HepG2 (cell line): ENCODE data around the gene RNASE7. TPM values are rescaled to one million over a fixed set of nuclear protein-coding genes. Genes with fewer than 3 reads are reported as not detected.

Experiments
- AGO2 ChIP-seq: fragments of 200-400 bp; formaldehyde crosslinking; optimal IDR thresholded peaks from 2 replicates; pipeline ENCODE3; 2017; ENCODE audit warnings: mild to moderate bottlenecking, low read depth, low read length, moderate library complexity
- ETS1 ChIP-seq: sonication (generic); formaldehyde crosslinking; IDR thresholded peaks from 2 replicates; pipeline ENCODE4 v1.4.0; 2020; ENCODE audit warnings: missing genetic modification reagents
- GRHL1 ChIP-seq: sonication (generic); formaldehyde crosslinking; conservative IDR thresholded peaks from 2 replicates; pipeline ENCODE4 v1.8.0; 2022; ENCODE audit warnings: missing genetic modification reagents
- HIVEP1 ChIP-seq: sonication (generic); formaldehyde crosslinking; IDR thresholded peaks from 2 replicates; pipeline ENCODE4 v1.4.0; 2020; ENCODE audit warnings: mild to moderate bottlenecking, missing genetic modification reagents
- KDM5A ChIP-seq: fragments of 200-600 bp; sonication (generic); IDR thresholded peaks from 2 replicates; pipeline ENCODE4 v1.7.0; 2018; ENCODE audit warnings: antibody characterized with exemption, mild to moderate bottlenecking, low read length, borderline replicate concordance
- MBD4 ChIP-seq: IDR thresholded peaks from 2 replicates; pipeline ENCODE4 v1.6.1; 2012; ENCODE audit warnings: low read length, inconsistent platforms, borderline replicate concordance
- NR2F1 ChIP-seq, 2 experiments: fragments of 450-650 bp in 1 of 2; formaldehyde crosslinking in 1 of 2; IDR thresholded peaks; 2 replicates each; pipeline versions ENCODE4 v1.5.0 to v1.6.1; 2016 to 2020; ENCODE audit warnings: mild to moderate bottlenecking in 1 of 2, missing compliant biosample characterization in 1 of 2, missing genetic modification reagents in 1 of 2, moderate library complexity in 1 of 2
- ONECUT2 ChIP-seq: sonication (generic); formaldehyde crosslinking; IDR thresholded peaks from 2 replicates; pipeline ENCODE4 v1.4.0; 2020; ENCODE audit warnings: missing genetic modification reagents
- PATZ1 ChIP-seq: sonication (generic); formaldehyde crosslinking; IDR thresholded peaks from 2 replicates; pipeline ENCODE4 v1.4.0; 2020; ENCODE audit warnings: missing genetic modification reagents
- STAG1 ChIP-seq: sonication (generic); formaldehyde crosslinking; IDR thresholded peaks from 2 replicates; pipeline ENCODE4 v1.4.0; 2020; ENCODE audit warnings: missing genetic modification reagents
- TAF15 ChIP-seq: fragments of 200-400 bp; formaldehyde crosslinking; IDR thresholded peaks from one replicate; pipeline ENCODE4 v1.6.1; 2018; ENCODE audit warnings: mild to moderate bottlenecking, low read depth, low read length; ENCODE audit not compliant: poor library complexity, severe bottlenecking
- ZNF230 ChIP-seq: sonication (generic); formaldehyde crosslinking; IDR thresholded peaks from 2 replicates; pipeline ENCODE4 v1.4.0; 2020; ENCODE audit warnings: mild to moderate bottlenecking, missing genetic modification reagents
- ZNF33A ChIP-seq: sonication (generic); formaldehyde crosslinking; IDR thresholded peaks from 2 replicates; pipeline ENCODE4 v1.5.1; 2020; ENCODE audit warnings: missing genetic modification reagents, mild to moderate bottlenecking, moderate library complexity, borderline replicate concordance
- ZNF468 ChIP-seq: sonication (generic); formaldehyde crosslinking; IDR thresholded peaks from 2 replicates; pipeline ENCODE4 v1.8.0; 2022; ENCODE audit warnings: mild to moderate bottlenecking, moderate library complexity, missing genetic modification reagents
- ZNF556 ChIP-seq: sonication (generic); formaldehyde crosslinking; IDR thresholded peaks from 2 replicates; pipeline ENCODE4 v1.4.0; 2020; ENCODE audit warnings: mild to moderate bottlenecking, missing genetic modification reagents, borderline replicate concordance
- ZNF569 ChIP-seq: sonication (generic); formaldehyde crosslinking; IDR thresholded peaks from 2 replicates; pipeline ENCODE4 v1.5.0; 2020; ENCODE audit warnings: mild to moderate bottlenecking, missing genetic modification reagents, moderate library complexity, borderline replicate concordance
- ZNF672 ChIP-seq: sonication (generic); formaldehyde crosslinking; IDR thresholded peaks from 2 replicates; pipeline ENCODE4 v1.8.1; 2022; ENCODE audit warnings: missing genetic modification reagents
- ZNF749 ChIP-seq: sonication (generic); formaldehyde crosslinking; IDR thresholded peaks from 2 replicates; pipeline ENCODE4 v1.8.0; 2022; ENCODE audit warnings: mild to moderate bottlenecking, missing genetic modification reagents, moderate library complexity, borderline replicate concordance
- ZNF879 ChIP-seq: sonication (generic); formaldehyde crosslinking; IDR thresholded peaks from 2 replicates; pipeline ENCODE4 v1.8.1; 2023; ENCODE audit warnings: missing genetic modification reagents
- polyA plus RNA-seq, 8 experiments: library from polyadenylated mRNA; depleted of rRNA in 3 of 8; stranded (reverse) in 7 of 8; unstranded in 1 of 8; fragments of >200 nt; fragmentation: Illumina TruSeq in 4 of 8; extraction: Trizol in 4 of 8; gene quantifications; 2 replicates each; pipeline versions ENCODE4 v1.2.1 to v1.2.3, GENCODE V29; 2011 to 2016; ENCODE audit warnings: low read depth in 4 of 8, missing spikeins in 1 of 8, mixed read lengths in 1 of 8; ENCODE audit not compliant: insufficient read depth in 1 of 8
- total RNA-seq, 5 experiments: library from RNA; depleted of rRNA; stranded (reverse); fragments of >200 nt; fragmentation: Illumina TruSeq; extraction: Trizol; gene quantifications; 2 replicates each; pipeline ENCODE4 v1.2.3, GENCODE V29; 2016; ENCODE audit warnings: low read depth in 1 of 5
- TF ChIP-seq, protein P1 (sequence below): sonication (generic); formaldehyde crosslinking; IDR thresholded peaks from 2 replicates; pipeline ENCODE4 v1.4.0; 2020; ENCODE audit warnings: mild to moderate bottlenecking, missing genetic modification reagents, borderline replicate concordance

The RNASE7 gene
- total and polyA plus RNA-seq, 2 of the 13 experiments (the other 11 are each of a cell fraction or from before 2014, with no cell fraction given): 0.04 TPM; not detected in 1

- TF ChIP-seq ZNF556 (no peak), ZNF33A (no peak), ZNF672 (CRISPR knock-in tag) (no peak), ZNF879 (no peak), ONECUT2 (CRISPR knock-in tag) (no peak), ZNF749 (CRISPR knock-in tag) (no peak), AGO2 (no peak), ZNF569 (CRISPR knock-in tag) (no peak), STAG1 (CRISPR knock-in tag) (no peak), TAF15 (no peak), ETS1 (no peak), PATZ1 (CRISPR knock-in tag) (peak; percentile 57; the same call in 1 of the 2 replicates), HIVEP1 (CRISPR knock-in tag) (no peak), ZNF230 (no peak), KDM5A (no peak), MBD4 (no peak), GRHL1 (CRISPR knock-in tag) (no peak), ZNF468 (CRISPR knock-in tag) (no peak), NR2F1 (CRISPR knock-in tag; IDR thresholded peaks at IDR 0.05) (no peak)
- TF ChIP-seq, protein P1, sequence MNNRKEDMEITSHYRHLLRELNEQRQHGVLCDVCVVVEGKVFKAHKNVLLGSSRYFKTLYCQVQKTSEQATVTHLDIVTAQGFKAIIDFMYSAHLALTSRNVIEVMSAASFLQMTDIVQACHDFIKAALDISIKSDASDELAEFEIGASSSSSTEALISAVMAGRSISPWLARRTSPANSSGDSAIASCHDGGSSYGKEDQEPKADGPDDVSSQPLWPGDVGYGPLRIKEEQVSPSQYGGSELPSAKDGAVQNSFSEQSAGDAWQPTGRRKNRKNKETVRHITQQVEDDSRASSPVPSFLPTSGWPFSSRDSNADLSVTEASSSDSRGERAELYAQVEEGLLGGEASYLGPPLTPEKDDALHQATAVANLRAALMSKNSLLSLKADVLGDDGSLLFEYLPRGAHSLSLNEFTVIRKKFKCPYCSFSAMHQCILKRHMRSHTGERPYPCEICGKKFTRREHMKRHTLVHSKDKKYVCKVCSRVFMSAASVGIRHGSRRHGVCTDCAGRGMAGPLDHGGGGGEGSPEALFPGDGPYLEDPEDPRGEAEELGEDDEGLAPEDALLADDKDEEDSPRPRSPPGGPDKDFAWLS (CRISPR knock-in tag): no peak
Measured at GRCh38 chr14:21071225-21072030, 29.3 kb downstream of the RNASE7 start (continued).
